Stimulated activated CD4-positive, alpha-beta T cell treated with anti-CD3 and anti-CD28 coated beads, Interleukin-4, amount 100 ng/mL, for 4 hours (primary cell): ENCODE measurements around the gene SERPINB3.
"Not testable (repeated sequence)": the region's sequence is repeated elsewhere in the genome, so short reads cannot be mapped to it uniquely, and the experiment has no call there.

Experiments
- DNase-seq, 2 experiments: peaks; one replicate each; pipeline ENCODE4 v3.0.0-alpha.2; 2020

The SERPINB3 gene

GRCh38 chr18:63661750-63662149 is at the start of gene SERPINB3:
TSS of gene SERPINB3 (minus strand) at chr18:63661893. CDS start at chr18:63661216, 677 bp downstream.
- DNase-seq = not testable (repeated sequence)

- DNase-seq = no peak
These were observed 47.0 kb upstream of the SERPINB3 start for GRCh38 chr18:63708650-63709049.

- DNase-seq = no peak
These were observed 46.1 kb upstream of the SERPINB3 start for GRCh38 chr18:63707816-63708215.

- no peak for DNase-seq
These were observed 43.7 kb upstream of the SERPINB3 start for GRCh38 chr18:63705401-63705800.

GRCh38 chr18:63702660-63703059 is 41.0 kb upstream of the SERPINB3 start, which contains the start of gene SERPINB11:
TSS of gene SERPINB11 (plus strand) at chr18:63702960. CDS start at chr18:63710194, 7,234 bp downstream.
- DNase-seq = no peak

GRCh38 chr18:63701952-63702351 is 40.3 kb upstream of the SERPINB3 start:
- DNase-seq = no peak

GRCh38 chr18:63700501-63700900 is 38.8 kb upstream of the SERPINB3 start:
- DNase-seq = no peak

- DNase-seq = no peak
These were observed 35.5 kb upstream of the SERPINB3 start for GRCh38 chr18:63697097-63697660.

GRCh38 chr18:63689064-63689463 is 27.4 kb upstream of the SERPINB3 start:
- DNase-seq = no peak

GRCh38 chr18:63686871-63687270 is 25.2 kb upstream of the SERPINB3 start:
- no peak for DNase-seq

- no peak for DNase-seq
These were observed 23.0 kb upstream of the SERPINB3 start for GRCh38 chr18:63684718-63685117.

- DNase-seq = no peak
These were observed 22.2 kb upstream of the SERPINB3 start for GRCh38 chr18:63683890-63684289.

- no peak for DNase-seq
These were observed 21.5 kb upstream of the SERPINB3 start for GRCh38 chr18:63683152-63683551.

- DNase-seq = no peak
These were observed 20.0 kb upstream of the SERPINB3 start for GRCh38 chr18:63681449-63682340.

- DNase-seq = no peak
These were observed 18.3 kb upstream of the SERPINB3 start for GRCh38 chr18:63679820-63680606.

GRCh38 chr18:63677500-63678225 is 16.0 kb upstream of the SERPINB3 start:
- no peak for DNase-seq

GRCh38 chr18:63676526-63677323 is 15.0 kb upstream of the SERPINB3 start:
- DNase-seq = no peak

- DNase-seq = no peak
These were observed 2.9 kb upstream of the SERPINB3 start for GRCh38 chr18:63664571-63664970.

GRCh38 chr18:63658920-63659319 is 2.8 kb downstream of the SERPINB3 start:
- DNase-seq = not testable (repeated sequence)

- DNase-seq = not testable (repeated sequence)
These were observed 11.4 kb downstream of the SERPINB3 start for GRCh38 chr18:63650271-63650670.

GRCh38 chr18:63648241-63648640 is 13.5 kb downstream of the SERPINB3 start:
- DNase-seq = no peak

GRCh38 chr18:63646936-63647335 is 14.8 kb downstream of the SERPINB3 start:
- DNase-seq = no peak
